ENCODE measurements around the gene PRXL2A. TPM values are rescaled to one million over a fixed set of nuclear protein-coding genes. Genes with fewer than 3 reads are reported as not detected.
"Not testable (repeated sequence)": the region's sequence is repeated elsewhere in the genome, so short reads cannot be mapped to it uniquely, and the experiment has no call there.

PRXL2A gene
- total RNA-seq, 1 donor: 5.1 TPM

DNA sequence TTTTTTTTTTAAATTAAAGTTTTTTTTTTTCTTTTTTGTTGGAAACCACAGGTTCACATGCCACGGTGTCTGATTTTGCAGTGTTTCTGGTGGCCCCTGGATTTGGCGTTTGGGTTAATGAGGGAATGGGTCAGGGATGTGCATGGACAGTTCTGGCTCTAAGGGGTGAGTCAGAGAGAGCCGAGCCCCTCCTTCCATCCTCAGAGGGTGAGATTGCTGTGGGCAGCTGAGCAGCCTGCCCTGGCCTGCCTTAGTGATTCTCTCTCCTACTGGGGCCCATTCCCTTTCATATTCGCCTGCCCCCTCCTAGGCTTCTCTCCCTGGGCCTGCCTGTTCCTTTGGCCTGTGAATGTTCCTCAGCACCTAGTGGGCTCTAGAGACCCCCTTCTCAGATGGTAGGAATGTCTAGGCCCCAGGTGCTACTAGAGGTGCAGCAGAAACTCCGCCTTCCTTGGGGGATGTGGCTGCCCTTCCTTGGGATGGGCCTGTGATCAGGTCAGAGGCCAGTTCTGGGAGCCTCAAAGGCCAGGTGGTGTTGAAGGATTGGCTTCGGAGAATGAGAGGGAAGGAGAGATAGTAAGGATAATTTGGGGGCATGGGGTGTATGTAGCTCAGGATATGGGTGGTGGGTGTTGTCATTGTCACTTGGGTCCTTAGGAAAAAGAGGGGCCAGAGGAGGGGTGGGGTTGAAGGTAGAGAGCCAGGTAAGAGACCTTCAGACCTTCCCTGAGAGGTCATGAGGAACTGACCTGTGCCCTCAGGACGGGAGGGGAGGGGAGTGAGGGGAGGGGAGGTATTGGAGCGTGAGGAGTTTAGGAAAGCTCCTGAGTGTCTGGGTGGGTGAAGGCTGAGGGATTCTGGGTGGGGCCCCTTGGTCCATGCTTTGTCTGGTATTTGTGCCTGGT, 65.6 kb downstream of the PRXL2A start:
- Histone ChIP-seq H4K20me1 (ENCODE audit: insufficient read depth, low read length) (peaks cover 10% of the 10 kb centered on the region), H3K27ac (ENCODE audit: low read depth, low read length) (peak overlapping the region; percentile 75), H3K4me3 (ENCODE audit: insufficient read depth, low read length) (no peak overlapping the region), H3K36me3 (ENCODE audit: insufficient read depth, low read length) (peaks cover 4% of the 10 kb centered on the region), H3K79me2 (ENCODE audit: insufficient read depth, low read length) (peaks cover 61% of the 10 kb centered on the region), H2AFZ (ENCODE audit: low read length) (no peak overlapping the region), H3K27me3 (ENCODE audit: insufficient read depth, low read length) (no peaks in the 10 kb centered on the region), H3K4me1 (ENCODE audit: insufficient read depth, low read length) (peaks cover 41% of the 10 kb centered on the region), H3K4me2 (ENCODE audit: insufficient read depth, low read length) (no peak overlapping the region), H3K9me3 (ENCODE audit: low read depth, low read length) (peaks cover 9% of the 10 kb centered on the region)
- peak; percentile 74 for DNase-seq (ENCODE audit: insufficient read length, low spot score, missing footprints)
- TF ChIP-seq, protein P1, sequence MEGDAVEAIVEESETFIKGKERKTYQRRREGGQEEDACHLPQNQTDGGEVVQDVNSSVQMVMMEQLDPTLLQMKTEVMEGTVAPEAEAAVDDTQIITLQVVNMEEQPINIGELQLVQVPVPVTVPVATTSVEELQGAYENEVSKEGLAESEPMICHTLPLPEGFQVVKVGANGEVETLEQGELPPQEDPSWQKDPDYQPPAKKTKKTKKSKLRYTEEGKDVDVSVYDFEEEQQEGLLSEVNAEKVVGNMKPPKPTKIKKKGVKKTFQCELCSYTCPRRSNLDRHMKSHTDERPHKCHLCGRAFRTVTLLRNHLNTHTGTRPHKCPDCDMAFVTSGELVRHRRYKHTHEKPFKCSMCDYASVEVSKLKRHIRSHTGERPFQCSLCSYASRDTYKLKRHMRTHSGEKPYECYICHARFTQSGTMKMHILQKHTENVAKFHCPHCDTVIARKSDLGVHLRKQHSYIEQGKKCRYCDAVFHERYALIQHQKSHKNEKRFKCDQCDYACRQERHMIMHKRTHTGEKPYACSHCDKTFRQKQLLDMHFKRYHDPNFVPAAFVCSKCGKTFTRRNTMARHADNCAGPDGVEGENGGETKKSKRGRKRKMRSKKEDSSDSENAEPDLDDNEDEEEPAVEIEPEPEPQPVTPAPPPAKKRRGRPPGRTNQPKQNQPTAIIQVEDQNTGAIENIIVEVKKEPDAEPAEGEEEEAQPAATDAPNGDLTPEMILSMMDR (IDR thresholded peaks at IDR 0.05; ENCODE audit: extremely low read depth, low read depth, low read length): no peak

DNA sequence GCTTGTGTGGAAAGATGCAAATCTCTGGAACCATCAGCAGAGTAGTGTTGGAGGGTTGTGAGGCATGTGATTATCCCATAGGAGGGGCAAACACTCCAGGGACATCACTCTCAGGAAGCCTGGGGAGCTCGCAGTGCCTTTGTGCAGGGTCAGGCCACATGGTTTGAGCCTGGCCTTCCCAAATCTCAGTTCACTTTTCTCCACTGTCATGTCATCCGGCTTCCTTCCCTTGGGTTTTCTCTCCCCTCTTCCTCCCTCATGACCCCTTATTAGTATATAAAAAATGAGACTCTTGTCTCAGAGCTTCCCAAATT, 66.2 kb downstream of the PRXL2A start:
- no peak overlapping the region for H3K4me3 ChIP-seq (ENCODE audit: insufficient read depth, low read length)
- H3K27me3 ChIP-seq (ENCODE audit: insufficient read depth, low read length): no peaks in the 10 kb centered on the region
- no peak overlapping the region for H3K4me2 ChIP-seq (ENCODE audit: insufficient read depth, low read length)
- TF ChIP-seq, protein P1 (IDR thresholded peaks at IDR 0.05; ENCODE audit: extremely low read depth, low read depth, low read length): no peak
- no peak overlapping the region for H2AFZ ChIP-seq (ENCODE audit: low read length)
- peaks cover 9% of the 10 kb centered on the region for H3K9me3 ChIP-seq (ENCODE audit: low read depth, low read length)
- peaks cover 10% of the 10 kb centered on the region for H4K20me1 ChIP-seq (ENCODE audit: insufficient read depth, low read length)
- H3K27ac ChIP-seq (ENCODE audit: low read depth, low read length): peak overlapping the region; percentile 75
- DNase-seq (ENCODE audit: insufficient read length, low spot score, missing footprints): no peak
- peaks cover 41% of the 10 kb centered on the region for H3K4me1 ChIP-seq (ENCODE audit: insufficient read depth, low read length)
- H3K79me2 ChIP-seq (ENCODE audit: insufficient read depth, low read length): peaks cover 57% of the 10 kb centered on the region
- H3K36me3 ChIP-seq (ENCODE audit: insufficient read depth, low read length): peaks cover 4% of the 10 kb centered on the region

DNA sequence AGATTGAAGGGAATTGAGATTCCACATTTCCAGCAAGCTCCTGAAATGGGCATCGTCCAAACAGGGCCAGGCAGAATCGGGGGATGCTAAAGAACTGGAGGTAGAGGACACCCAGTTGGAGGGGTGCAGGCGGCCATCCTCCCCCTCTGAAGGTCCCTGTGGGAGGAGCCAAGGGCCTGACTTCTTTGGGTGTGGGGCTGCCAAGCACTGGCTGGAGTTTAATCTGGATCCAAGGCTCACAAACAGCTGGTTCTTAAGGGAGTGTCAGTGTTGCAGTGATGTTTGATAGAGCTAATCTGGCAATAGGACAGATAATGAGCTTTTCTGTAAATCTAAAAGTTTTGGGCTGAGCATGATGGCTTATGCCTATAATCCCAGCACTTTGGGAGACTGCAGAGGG, 66.6 kb downstream of the PRXL2A start:
- Histone ChIP-seq H3K4me1 (ENCODE audit: insufficient read depth, low read length) (peaks cover 41% of the 10 kb centered on the region), H3K9me3 (ENCODE audit: low read depth, low read length) (peaks cover 9% of the 10 kb centered on the region), H3K27ac (ENCODE audit: low read depth, low read length) (no peak overlapping the region), H2AFZ (ENCODE audit: low read length) (no peak overlapping the region), H3K27me3 (ENCODE audit: insufficient read depth, low read length) (no peaks in the 10 kb centered on the region), H3K4me3 (ENCODE audit: insufficient read depth, low read length) (no peak overlapping the region), H3K36me3 (ENCODE audit: insufficient read depth, low read length) (peaks cover 4% of the 10 kb centered on the region), H4K20me1 (ENCODE audit: insufficient read depth, low read length) (peaks cover 10% of the 10 kb centered on the region), H3K4me2 (ENCODE audit: insufficient read depth, low read length) (no peak overlapping the region), H3K79me2 (ENCODE audit: insufficient read depth, low read length) (peaks cover 55% of the 10 kb centered on the region)
- DNase-seq (ENCODE audit: insufficient read length, low spot score, missing footprints): no peak
- TF ChIP-seq, protein P1 (IDR thresholded peaks at IDR 0.05; ENCODE audit: extremely low read depth, low read depth, low read length): no peak

DNA sequence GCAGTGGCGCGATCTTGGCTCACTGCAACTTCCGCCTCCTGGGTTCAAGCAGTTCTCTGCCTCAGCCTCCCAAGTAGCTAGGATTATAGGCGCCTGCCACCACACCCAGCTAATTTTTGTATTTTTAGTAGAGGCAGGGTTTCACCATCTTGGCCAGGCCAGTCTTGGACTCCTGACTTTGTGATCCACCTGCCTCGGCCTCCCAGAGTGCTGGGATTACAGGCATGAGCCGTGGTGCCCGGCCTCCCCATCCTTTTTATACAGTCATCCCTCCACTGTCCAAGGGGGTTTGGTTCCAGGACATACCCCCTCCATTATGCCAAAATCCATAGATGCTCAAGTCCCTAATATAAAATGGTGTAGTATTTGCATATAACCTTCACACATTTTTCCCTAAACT, 67.3 kb downstream of the PRXL2A start:
- peaks cover 10% of the 10 kb centered on the region for H4K20me1 ChIP-seq (ENCODE audit: insufficient read depth, low read length)
- H3K79me2 ChIP-seq (ENCODE audit: insufficient read depth, low read length): peaks cover 52% of the 10 kb centered on the region
- DNase-seq (ENCODE audit: insufficient read length, low spot score, missing footprints); H3K36me3 ChIP-seq (ENCODE audit: insufficient read depth, low read length); H2AFZ ChIP-seq (ENCODE audit: low read length); H3K27ac ChIP-seq (ENCODE audit: low read depth, low read length); H3K27me3 ChIP-seq (ENCODE audit: insufficient read depth, low read length); H3K4me2 ChIP-seq (ENCODE audit: insufficient read depth, low read length); H3K4me3 ChIP-seq (ENCODE audit: insufficient read depth, low read length); H3K9me3 ChIP-seq (ENCODE audit: low read depth, low read length): not testable (repeated sequence)
- peaks cover 41% of the 10 kb centered on the region for H3K4me1 ChIP-seq (ENCODE audit: insufficient read depth, low read length)
